ENCODE results near the gene TBATA. TPM values are rescaled to one million over a fixed set of nuclear protein-coding genes. Genes with fewer than 3 reads are reported as not detected.
"Not testable (repeated sequence)": the region's sequence is repeated elsewhere in the genome, so short reads cannot be mapped to it uniquely, and the experiment has no call there.

TBATA gene
- total RNA-seq, 2 experiments from 2014 or later: not detected

GRCh38 chr10:70777063-70777875 lies 7.9 kb downstream of the TBATA start:
- DNase-seq: no peak
- Mint-ChIP-seq H3K36me3 (no peaks in the 10 kb centered on the region), H3K27me3 (no peaks in the 10 kb centered on the region), H3K27ac (no peak overlapping the region), H3K4me1 (no peaks in the 10 kb centered on the region), H3K4me3 (no peak overlapping the region), H3K9me3 (no peaks in the 10 kb centered on the region)

- Mint-ChIP-seq H3K27me3 (no peaks in the 10 kb centered on the region), H3K27ac (no peak overlapping the region), H3K9me3 (no peaks in the 10 kb centered on the region), H3K4me3 (no peak overlapping the region), H3K4me1 (no peaks in the 10 kb centered on the region), H3K36me3 (no peaks in the 10 kb centered on the region)
- DNase-seq: no peak
Observed at GRCh38 chr10:70776455-70777005, 8.6 kb downstream of the TBATA start.

GRCh38 chr10:70775679-70776454 lies 9.3 kb downstream of the TBATA start:
- no peaks in the 10 kb centered on the region for H3K4me1 Mint-ChIP-seq
- H3K27ac Mint-ChIP-seq: no peak overlapping the region
- no peak overlapping the region for H3K4me3 Mint-ChIP-seq
- no peaks in the 10 kb centered on the region for H3K27me3 Mint-ChIP-seq
- H3K36me3 Mint-ChIP-seq: no peaks in the 10 kb centered on the region
- H3K9me3 Mint-ChIP-seq: no peaks in the 10 kb centered on the region
- no peak for DNase-seq

GRCh38 chr10:70774810-70775678 lies 10.1 kb downstream of the TBATA start:
- Mint-ChIP-seq H3K9me3 (no peaks in the 10 kb centered on the region), H3K27me3 (no peaks in the 10 kb centered on the region)
- no peak for DNase-seq

GRCh38 chr10:70773965-70774809 lies 11.0 kb downstream of the TBATA start:
- no peak for DNase-seq
- no peaks in the 10 kb centered on the region for H3K27me3 Mint-ChIP-seq
- H3K4me3 Mint-ChIP-seq: no peak overlapping the region

More at GRCh38 chr10:70774810-70775678, 10.1 kb downstream of the TBATA start:
- H3K4me1 Mint-ChIP-seq: no peaks in the 10 kb centered on the region
- H3K4me3 Mint-ChIP-seq: no peak overlapping the region
- no peaks in the 10 kb centered on the region for H3K36me3 Mint-ChIP-seq
- no peak overlapping the region for H3K27ac Mint-ChIP-seq

GRCh38 chr10:70773461-70773860 lies 11.7 kb downstream of the TBATA start:
- no peak for DNase-seq
- Mint-ChIP-seq H3K27me3 (no peaks in the 10 kb centered on the region), H3K36me3 (no peaks in the 10 kb centered on the region), H3K4me1 (no peaks in the 10 kb centered on the region), H3K27ac (no peak overlapping the region), H3K4me3 (no peak overlapping the region), H3K9me3 (no peaks in the 10 kb centered on the region)

More at GRCh38 chr10:70773965-70774809, 11.0 kb downstream of the TBATA start:
- H3K27ac Mint-ChIP-seq: no peak overlapping the region
- H3K4me1 Mint-ChIP-seq: no peaks in the 10 kb centered on the region
- no peaks in the 10 kb centered on the region for H3K9me3 Mint-ChIP-seq
- H3K36me3 Mint-ChIP-seq: no peaks in the 10 kb centered on the region

- Mint-ChIP-seq H3K27ac (no peak overlapping the region), H3K9me3 (no peaks in the 10 kb centered on the region)
- DNase-seq: no peak
Observed at GRCh38 chr10:70772627-70773026, 12.6 kb downstream of the TBATA start.

GRCh38 chr10:70771311-70772194 lies 13.6 kb downstream of the TBATA start:
- Mint-ChIP-seq H3K36me3 (no peaks in the 10 kb centered on the region), H3K27ac (no peak overlapping the region), H3K4me1 (no peaks in the 10 kb centered on the region), H3K9me3 (no peaks in the 10 kb centered on the region), H3K4me3 (no peak overlapping the region), H3K27me3 (no peaks in the 10 kb centered on the region)
- no peak for DNase-seq

More at GRCh38 chr10:70772627-70773026, 12.6 kb downstream of the TBATA start:
- Mint-ChIP-seq H3K36me3 (no peaks in the 10 kb centered on the region), H3K4me3 (no peak overlapping the region), H3K27me3 (no peaks in the 10 kb centered on the region), H3K4me1 (no peaks in the 10 kb centered on the region)

- H3K27ac Mint-ChIP-seq, H3K4me1 Mint-ChIP-seq, H3K27me3 Mint-ChIP-seq, DNase-seq, H3K4me3 Mint-ChIP-seq, H3K9me3 Mint-ChIP-seq, H3K36me3 Mint-ChIP-seq: not testable (repeated sequence)
Observed at GRCh38 chr10:70770516-70770915, 14.7 kb downstream of the TBATA start.

GRCh38 chr10:70770001-70770400 lies 15.2 kb downstream of the TBATA start:
- no peaks in the 10 kb centered on the region for H3K36me3 Mint-ChIP-seq
- no peak overlapping the region for H3K4me3 Mint-ChIP-seq
- no peak for DNase-seq
- H3K27ac Mint-ChIP-seq: no peak overlapping the region
- H3K4me1 Mint-ChIP-seq: no peaks in the 10 kb centered on the region
- no peaks in the 10 kb centered on the region for H3K27me3 Mint-ChIP-seq
- no peaks in the 10 kb centered on the region for H3K9me3 Mint-ChIP-seq

- H3K27me3 Mint-ChIP-seq: no peaks in the 10 kb centered on the region
- H3K9me3 Mint-ChIP-seq: no peaks in the 10 kb centered on the region
- no peak for DNase-seq
- no peaks in the 10 kb centered on the region for H3K4me1 Mint-ChIP-seq
- no peak overlapping the region for H3K4me3 Mint-ChIP-seq
- H3K27ac Mint-ChIP-seq: no peak overlapping the region
- no peaks in the 10 kb centered on the region for H3K36me3 Mint-ChIP-seq
Observed at GRCh38 chr10:70769121-70769520, 16.1 kb downstream of the TBATA start.

GRCh38 chr10:70768026-70768685 lies 17.0 kb downstream of the TBATA start:
- H3K9me3 Mint-ChIP-seq, H3K36me3 Mint-ChIP-seq, H3K4me1 Mint-ChIP-seq, H3K27me3 Mint-ChIP-seq, H3K4me3 Mint-ChIP-seq, DNase-seq, H3K27ac Mint-ChIP-seq: not testable (repeated sequence)

All from activated naive CD8-positive, alpha-beta T cell treated with anti-CD3 and anti-CD28 coated beads for 36 hours (primary cell).